SU-DHL-6 (cell line): ENCODE data around the gene MYZAP.

Experiments
- H2AFZ ChIP-seq: fragments of 200-600 bp; sonication (generic); 2 replicates; pipeline ENCODE4 v1.6.1; 2014; ENCODE audit warnings: low read depth, mild to moderate bottlenecking, moderate library complexity, mixed read lengths, antibody characterized with exemption, low read length; ENCODE audit not compliant: severe bottlenecking
- H3F3A ChIP-seq: fragments of 200-600 bp; shearing (Covaris generic); 2 replicates; pipeline ENCODE4 v1.6.0; 2016; ENCODE audit warnings: antibody characterized with exemption, mild to moderate bottlenecking; ENCODE audit not compliant: insufficient read depth
- H3K27ac ChIP-seq: fragments of 200-600 bp; sonication (generic); 2 replicates; pipeline ENCODE4 v1.5.1; 2016; ENCODE audit warnings: low read depth, mild to moderate bottlenecking, low read length, moderate library complexity, mixed read lengths
- H3K27me3 ChIP-seq: fragments of 200-600 bp; sonication (generic), shearing (Covaris generic); 2 replicates; pipeline ENCODE4 v1.6.0; 2014; ENCODE audit warnings: mild to moderate bottlenecking, low read length
- H3K36me3 ChIP-seq: fragments of 200-600 bp; sonication (generic); 2 replicates; pipeline ENCODE4 v1.6.1; 2014; ENCODE audit warnings: mild to moderate bottlenecking, low read length, mixed read lengths
- H3K4me2 ChIP-seq: fragments of 300-600, 200-600 bp; shearing (Covaris generic), sonication (generic); 2 replicates; pipeline ENCODE4 v1.6.0; 2014; ENCODE audit warnings: low read length, low read depth, mild to moderate bottlenecking; ENCODE audit not compliant: poor library complexity, severe bottlenecking
- H3K4me3 ChIP-seq: fragments of 200-600 bp; sonication (generic); 2 replicates; pipeline ENCODE4 v1.5.1; 2014; ENCODE audit warnings: antibody characterized with exemption, low read length, mild to moderate bottlenecking, mixed read lengths; ENCODE audit not compliant: insufficient read depth, poor library complexity, severe bottlenecking
- H3K79me2 ChIP-seq: fragments of 200-600 bp; sonication (generic); 2 replicates; pipeline ENCODE4 v1.6.1; 2014; ENCODE audit warnings: mild to moderate bottlenecking, low read length, moderate library complexity; ENCODE audit not compliant: insufficient read depth
- H3K9ac ChIP-seq: fragments of 200-600 bp; sonication (generic); 2 replicates; pipeline ENCODE4 v1.7.0; 2014; ENCODE audit warnings: mild to moderate bottlenecking, low read length
- H3K9me2 ChIP-seq: fragments of 200-600 bp; sonication (generic); replicated peaks from 2 replicates; pipeline ENCODE4 v1.6.1; 2014; ENCODE audit warnings: low read length; ENCODE audit not compliant: insufficient read depth
- H3K9me3 ChIP-seq: fragments of 200-600 bp; sonication (generic); 2 replicates; pipeline ENCODE4 v1.6.1; 2014; ENCODE audit warnings: low read length, mixed read lengths; ENCODE audit not compliant: insufficient read depth
- H4K20me1 ChIP-seq: fragments of 200-600 bp; sonication (generic); 2 replicates; pipeline ENCODE4 v1.6.1; 2014; ENCODE audit warnings: low read depth, mild to moderate bottlenecking, antibody characterized with exemption, low read length, moderate library complexity, mixed read lengths
- EZH2phosphoT487 ChIP-seq: fragments of 200-600 bp; sonication (generic), shearing (Covaris generic); conservative IDR thresholded peaks from 2 replicates; pipeline ENCODE4 v1.6.1; 2018; ENCODE audit warnings: mild to moderate bottlenecking, antibody characterized with exemption, low read length, moderate library complexity, mixed read lengths
- TF ChIP-seq, protein P1 (sequence below): fragments of 200-600 bp; sonication (generic); IDR thresholded peaks from one replicate; pipeline ENCODE4 v1.5.1; 2017; ENCODE audit warnings: antibody characterized with exemption, mild to moderate bottlenecking, low read length, moderate library complexity; ENCODE audit not compliant: insufficient read depth, poor library complexity, severe bottlenecking

The MYZAP gene

GRCh38 chr15:57591237-57591821 is 375 bp upstream of the MYZAP start:
- Histone ChIP-seq H3K4me3 (no peak overlapping the region), H3K9me3 (no peaks in the 10 kb centered on the region), H4K20me1 (no peaks in the 10 kb centered on the region), H2AFZ (no peak overlapping the region), H3F3A (no peaks in the 10 kb centered on the region), H3K79me2 (no peaks in the 10 kb centered on the region), H3K4me2 (no peak overlapping the region), H3K27ac (no peak overlapping the region), H3K36me3 (no peaks in the 10 kb centered on the region), H3K9me2 (no peaks in the 10 kb centered on the region), H3K27me3 (no peaks in the 10 kb centered on the region), H3K9ac (no peak overlapping the region)
- TF ChIP-seq EZH2phosphoT487, result no peak
- TF ChIP-seq, protein P1, sequence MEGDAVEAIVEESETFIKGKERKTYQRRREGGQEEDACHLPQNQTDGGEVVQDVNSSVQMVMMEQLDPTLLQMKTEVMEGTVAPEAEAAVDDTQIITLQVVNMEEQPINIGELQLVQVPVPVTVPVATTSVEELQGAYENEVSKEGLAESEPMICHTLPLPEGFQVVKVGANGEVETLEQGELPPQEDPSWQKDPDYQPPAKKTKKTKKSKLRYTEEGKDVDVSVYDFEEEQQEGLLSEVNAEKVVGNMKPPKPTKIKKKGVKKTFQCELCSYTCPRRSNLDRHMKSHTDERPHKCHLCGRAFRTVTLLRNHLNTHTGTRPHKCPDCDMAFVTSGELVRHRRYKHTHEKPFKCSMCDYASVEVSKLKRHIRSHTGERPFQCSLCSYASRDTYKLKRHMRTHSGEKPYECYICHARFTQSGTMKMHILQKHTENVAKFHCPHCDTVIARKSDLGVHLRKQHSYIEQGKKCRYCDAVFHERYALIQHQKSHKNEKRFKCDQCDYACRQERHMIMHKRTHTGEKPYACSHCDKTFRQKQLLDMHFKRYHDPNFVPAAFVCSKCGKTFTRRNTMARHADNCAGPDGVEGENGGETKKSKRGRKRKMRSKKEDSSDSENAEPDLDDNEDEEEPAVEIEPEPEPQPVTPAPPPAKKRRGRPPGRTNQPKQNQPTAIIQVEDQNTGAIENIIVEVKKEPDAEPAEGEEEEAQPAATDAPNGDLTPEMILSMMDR, result no peak

- TF ChIP-seq EZH2phosphoT487, result no peak
- TF ChIP-seq, protein P1, result no peak
- Histone ChIP-seq H3K9me2 (no peaks in the 10 kb centered on the region), H3K9ac (no peak overlapping the region), H3K9me3 (no peaks in the 10 kb centered on the region), H3K79me2 (no peaks in the 10 kb centered on the region), H2AFZ (no peak overlapping the region), H3F3A (no peaks in the 10 kb centered on the region), H3K4me3 (no peak overlapping the region), H3K4me2 (no peak overlapping the region), H3K27ac (no peak overlapping the region), H3K27me3 (no peaks in the 10 kb centered on the region), H4K20me1 (no peaks in the 10 kb centered on the region), H3K36me3 (no peaks in the 10 kb centered on the region)
These were observed 722 bp downstream of the MYZAP start for GRCh38 chr15:57592426-57592825.

- Histone ChIP-seq H4K20me1 (no peaks in the 10 kb centered on the region), H3K4me3 (no peak overlapping the region), H3K79me2 (no peaks in the 10 kb centered on the region), H3K9ac (no peak overlapping the region), H3K9me3 (no peaks in the 10 kb centered on the region), H2AFZ (no peak overlapping the region), H3K27me3 (no peaks in the 10 kb centered on the region), H3K9me2 (no peaks in the 10 kb centered on the region), H3K36me3 (no peaks in the 10 kb centered on the region), H3K4me2 (no peak overlapping the region), H3F3A (no peaks in the 10 kb centered on the region), H3K27ac (no peak overlapping the region)
- TF ChIP-seq EZH2phosphoT487, result no peak
- TF ChIP-seq, protein P1, result no peak
These were observed 1.2 kb downstream of the MYZAP start for GRCh38 chr15:57592836-57593420.
